Raji (cell line): Measurements from ENCODE around the gene RAB44.

Source experiments
- POLR2A ChIP-seq: IDR thresholded peaks from 2 replicates; pipeline ENCODE4 v1.6.1; 2011; ENCODE audit warnings: low read depth, low read length, control low read depth; ENCODE audit not compliant: insufficient read depth

RAB44 gene

DNA sequence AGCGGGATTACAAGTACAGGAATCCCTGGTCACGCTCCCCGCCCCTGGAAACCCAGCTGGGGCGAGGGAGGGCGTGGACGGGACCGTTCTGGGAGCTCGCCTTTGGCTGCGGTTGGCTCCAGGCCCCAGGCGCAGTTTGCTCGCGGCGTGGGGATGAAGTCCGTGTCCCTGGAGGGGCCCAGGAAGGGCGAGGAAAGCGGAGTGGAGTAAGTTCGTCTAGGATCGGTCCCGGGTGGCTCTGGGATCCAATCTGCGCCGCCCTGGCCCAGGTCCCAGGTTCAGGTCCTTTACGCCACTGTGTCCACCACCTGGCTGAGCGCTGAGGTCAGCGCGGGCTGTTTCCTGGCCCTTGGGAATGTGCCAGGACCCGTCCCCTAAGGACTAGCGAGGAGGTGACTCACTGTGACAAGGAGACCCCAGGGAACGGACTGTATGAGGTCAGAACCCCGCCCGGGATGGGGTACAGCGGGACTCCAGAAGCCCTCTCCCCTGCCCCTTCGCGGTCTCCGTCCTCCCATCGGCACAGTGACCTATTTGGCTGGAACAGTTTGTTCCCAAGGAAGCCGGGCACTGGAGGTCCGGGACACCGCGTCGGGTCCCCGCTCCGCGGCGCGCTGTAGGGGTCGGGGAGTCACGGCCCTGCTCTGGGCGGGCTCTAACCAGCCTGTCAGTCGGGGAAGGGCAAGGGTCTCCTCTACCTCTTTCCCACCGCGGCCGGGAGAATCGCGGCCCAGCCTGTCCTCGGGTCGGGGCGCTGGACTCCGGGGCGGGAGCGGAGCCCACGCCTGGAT, 18.4 kb upstream of the RAB44 start:
- no peak for TF ChIP-seq POLR2A

GRCh38 chr6:36682328-36683144, 15.1 kb upstream of the RAB44 start:
- no peak for TF ChIP-seq POLR2A

- TF ChIP-seq POLR2A: no peak
Measured at GRCh38 chr6:36683145-36683655, 14.4 kb upstream of the RAB44 start.

GRCh38 chr6:36683656-36684446, 13.8 kb upstream of the RAB44 start:
- no peak for TF ChIP-seq POLR2A

- no peak for TF ChIP-seq POLR2A
Measured at GRCh38 chr6:36684447-36684812, 13.2 kb upstream of the RAB44 start.

GRCh38 chr6:36685166-36685924, 12.3 kb upstream of the RAB44 start:
- TF ChIP-seq POLR2A: no peak

- no peak for TF ChIP-seq POLR2A
Measured at GRCh38 chr6:36685926-36686667, 11.5 kb upstream of the RAB44 start.

GRCh38 chr6:36686668-36687513, 10.7 kb upstream of the RAB44 start:
- no peak for TF ChIP-seq POLR2A

GRCh38 chr6:36688063-36688738, 9.4 kb upstream of the RAB44 start:
- no peak for TF ChIP-seq POLR2A

DNA sequence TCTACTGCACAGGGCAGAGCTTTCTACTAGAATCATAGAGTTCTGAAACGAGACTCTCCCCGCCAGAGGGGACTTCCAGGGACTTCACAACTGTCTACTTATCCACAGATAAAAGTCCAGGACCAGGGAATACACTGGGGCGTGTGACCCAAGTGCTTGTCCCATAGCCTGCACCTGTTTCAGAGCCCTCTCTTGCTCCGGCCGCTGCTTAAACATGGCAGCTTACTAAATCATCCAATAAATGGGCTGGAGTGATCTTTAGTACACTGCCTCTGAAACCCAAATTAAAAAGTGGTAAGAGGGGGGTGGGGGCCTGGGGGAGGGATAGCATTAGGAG, 8.9 kb upstream of the RAB44 start:
- TF ChIP-seq POLR2A: no peak

GRCh38 chr6:36691011-36691410, 6.6 kb upstream of the RAB44 start:
- no peak for TF ChIP-seq POLR2A

DNA sequence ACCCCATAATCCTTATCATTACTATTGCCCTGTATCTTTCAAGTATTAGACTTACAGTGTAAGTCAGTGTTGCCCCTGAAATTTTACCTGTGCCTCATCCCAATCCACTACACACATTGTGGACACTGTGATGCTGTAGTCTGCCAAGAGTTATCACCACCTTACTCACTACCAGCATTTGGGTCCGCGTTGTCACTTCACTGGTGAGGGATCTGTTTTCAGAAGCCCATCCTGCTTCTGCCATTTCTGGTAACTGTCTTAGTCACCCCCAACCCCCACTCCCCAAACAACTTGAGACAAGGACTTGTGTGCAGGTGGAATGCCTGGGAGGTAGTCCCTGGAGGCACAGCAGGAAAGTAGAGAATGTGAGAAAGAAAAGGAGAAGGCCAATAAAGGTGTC, 6.0 kb upstream of the RAB44 start:
- no peak for TF ChIP-seq POLR2A

DNA sequence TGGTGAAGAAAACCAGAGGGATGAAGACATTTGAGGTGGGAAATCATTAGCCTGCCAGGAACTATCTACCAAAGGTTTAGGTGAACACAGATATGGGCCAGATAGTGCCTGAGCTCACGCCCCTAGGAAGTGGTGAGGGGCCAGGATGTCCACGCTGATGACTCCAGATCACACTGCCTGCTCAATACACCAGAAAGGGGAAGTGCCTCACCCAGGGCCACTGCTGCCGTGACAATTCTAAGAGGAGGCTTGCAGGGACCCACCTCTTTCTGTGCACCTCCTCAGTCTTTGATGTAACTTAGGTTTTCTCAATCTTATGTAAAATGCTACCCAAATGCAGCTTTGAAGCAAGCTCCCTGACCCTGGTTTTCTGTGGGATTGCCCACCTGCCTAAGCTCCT, 5.4 kb upstream of the RAB44 start:
- 0 out of 2 replicates have a peak, but pooled peaks have one; percentile 29 for TF ChIP-seq POLR2A
